ENCODE measurements around the gene GDI2. TPM values are rescaled to one million over a fixed set of nuclear protein-coding genes. Genes with fewer than 3 reads are reported as not detected.
"Not testable (repeated sequence)": the region's sequence is repeated elsewhere in the genome, so short reads cannot be mapped to it uniquely, and the experiment has no call there.

GDI2 gene
- total RNA-seq, 1 donor from 2014 or later: 192 TPM

DNA sequence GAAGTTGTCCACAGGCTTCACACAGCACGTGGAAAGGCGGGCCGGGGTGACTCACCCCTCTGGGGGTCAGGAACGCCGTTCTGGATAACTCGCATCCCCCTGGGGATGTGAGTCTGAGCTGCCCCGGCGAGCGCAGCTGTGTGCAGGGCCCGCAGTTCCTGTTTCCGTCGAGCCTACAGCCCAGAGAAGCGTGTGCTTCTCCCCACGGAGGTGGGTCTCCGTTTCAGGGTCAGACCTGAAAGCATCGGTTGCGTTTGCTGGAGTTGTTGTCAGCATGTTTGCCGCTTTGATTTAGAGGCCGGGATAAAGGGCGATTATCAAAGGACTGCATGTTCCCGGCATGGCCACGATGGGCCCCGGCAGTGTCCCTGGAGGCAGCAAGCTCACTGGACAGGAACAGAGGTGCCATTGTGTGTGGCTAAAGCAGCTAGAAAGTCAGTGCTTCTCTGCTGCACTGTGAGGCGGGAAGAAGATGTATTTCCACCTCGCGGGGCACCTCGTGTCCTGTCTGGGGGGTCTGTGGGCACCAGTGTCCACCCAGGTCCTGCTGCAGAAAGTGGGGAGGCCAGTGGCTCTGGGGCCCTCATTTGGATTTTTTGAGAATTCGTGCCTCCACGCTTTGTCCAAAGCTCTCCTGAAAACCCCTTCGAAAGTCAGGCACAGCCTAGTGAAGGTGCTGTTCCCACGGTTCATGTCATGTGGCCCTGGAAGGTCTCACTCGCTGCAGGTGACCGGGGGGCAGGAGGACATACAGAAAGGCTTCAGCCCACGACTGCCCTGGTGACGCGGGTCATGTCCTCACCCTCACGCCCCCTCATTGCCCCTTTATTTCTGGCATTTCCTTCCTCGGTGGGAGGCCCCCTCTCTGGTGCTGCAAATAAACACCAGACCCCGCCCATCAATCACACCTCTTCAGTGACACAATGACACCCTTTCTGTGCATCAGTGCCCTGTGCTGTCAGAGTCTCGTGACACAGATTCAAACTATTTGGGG lies 27.4 kb upstream of the GDI2 start:
- H3K4me3 ChIP-seq: no peak overlapping the region
- H3K9me3 ChIP-seq: no peaks in the 10 kb centered on the region
- ATAC-seq (peak in 1 of 2 donors; percentile 59), DNase-seq (no peak)
- TF ChIP-seq, protein P1, sequence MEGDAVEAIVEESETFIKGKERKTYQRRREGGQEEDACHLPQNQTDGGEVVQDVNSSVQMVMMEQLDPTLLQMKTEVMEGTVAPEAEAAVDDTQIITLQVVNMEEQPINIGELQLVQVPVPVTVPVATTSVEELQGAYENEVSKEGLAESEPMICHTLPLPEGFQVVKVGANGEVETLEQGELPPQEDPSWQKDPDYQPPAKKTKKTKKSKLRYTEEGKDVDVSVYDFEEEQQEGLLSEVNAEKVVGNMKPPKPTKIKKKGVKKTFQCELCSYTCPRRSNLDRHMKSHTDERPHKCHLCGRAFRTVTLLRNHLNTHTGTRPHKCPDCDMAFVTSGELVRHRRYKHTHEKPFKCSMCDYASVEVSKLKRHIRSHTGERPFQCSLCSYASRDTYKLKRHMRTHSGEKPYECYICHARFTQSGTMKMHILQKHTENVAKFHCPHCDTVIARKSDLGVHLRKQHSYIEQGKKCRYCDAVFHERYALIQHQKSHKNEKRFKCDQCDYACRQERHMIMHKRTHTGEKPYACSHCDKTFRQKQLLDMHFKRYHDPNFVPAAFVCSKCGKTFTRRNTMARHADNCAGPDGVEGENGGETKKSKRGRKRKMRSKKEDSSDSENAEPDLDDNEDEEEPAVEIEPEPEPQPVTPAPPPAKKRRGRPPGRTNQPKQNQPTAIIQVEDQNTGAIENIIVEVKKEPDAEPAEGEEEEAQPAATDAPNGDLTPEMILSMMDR (IDR thresholded peaks at IDR 0.05): no peak
- no peaks in the 10 kb centered on the region for H3K36me3 ChIP-seq
- no peak overlapping the region for H3K27ac ChIP-seq
- H3K4me1 ChIP-seq: peaks cover 8% of the 10 kb centered on the region
- no peaks in the 10 kb centered on the region for H3K27me3 ChIP-seq (ENCODE audit: low read depth)
- intact Hi-C loops (cut with DNase I): no loop called here

DNA sequence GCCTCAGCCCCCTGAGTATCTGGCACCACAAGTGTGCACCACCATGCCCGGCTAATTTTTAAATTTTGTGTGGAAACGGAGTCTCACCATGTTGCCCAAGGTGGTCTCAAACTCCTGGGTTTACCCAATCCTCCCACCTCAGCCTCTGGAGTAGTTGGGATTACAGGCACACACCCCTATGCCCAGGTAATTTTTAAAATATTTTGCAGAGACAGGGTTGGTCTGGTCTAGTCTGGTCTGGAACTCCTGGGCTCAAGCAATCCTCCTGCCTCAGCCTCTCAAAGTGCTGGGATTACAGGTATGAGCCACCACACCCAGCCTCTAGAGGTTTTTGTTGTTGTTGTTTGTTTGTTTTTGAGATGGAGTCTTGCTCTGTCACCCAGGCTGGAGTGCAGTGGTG lies 22.9 kb upstream of the GDI2 start:
- DNase-seq; H3K4me3 ChIP-seq; H3K4me1 ChIP-seq; intact Hi-C loops (cut with DNase I); H3K36me3 ChIP-seq; ATAC-seq; H3K27me3 ChIP-seq (ENCODE audit: low read depth); H3K9me3 ChIP-seq; H3K27ac ChIP-seq: not testable (repeated sequence)

DNA sequence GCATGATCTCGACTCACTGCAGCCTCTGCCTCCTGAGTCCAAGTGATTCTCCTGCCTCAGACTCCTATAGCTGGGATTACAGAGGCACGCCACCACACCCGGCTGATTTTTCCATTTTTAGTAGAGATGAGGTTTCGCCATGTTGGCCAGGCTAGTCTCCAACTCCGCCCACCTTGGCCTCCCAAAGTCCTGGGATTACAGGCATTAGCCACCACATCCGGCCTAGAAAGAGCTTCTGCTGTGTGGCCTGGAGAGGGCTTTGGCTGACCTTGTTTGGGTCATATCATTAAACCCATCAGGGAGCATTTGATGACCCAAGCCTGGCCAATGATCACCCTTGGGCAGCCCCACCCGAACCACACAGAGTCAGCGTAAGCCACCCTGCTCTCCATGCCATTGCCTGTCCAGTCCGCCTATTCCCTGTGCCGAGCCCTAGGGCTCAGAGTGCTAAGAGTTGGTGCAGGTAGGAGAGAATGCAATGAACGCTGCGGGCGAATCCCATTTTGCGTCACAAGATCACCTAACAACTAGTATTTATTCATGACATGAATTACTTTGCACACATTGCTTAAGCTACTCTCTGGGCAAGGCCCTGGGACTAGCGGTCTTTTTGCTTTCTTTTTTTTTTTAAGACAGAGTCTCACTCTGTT lies 22.3 kb upstream of the GDI2 start:
- ATAC-seq (peak in 1 of 2 donors; percentile 20), DNase-seq (no peak)
- H3K27me3 ChIP-seq (ENCODE audit: low read depth): no peaks in the 10 kb centered on the region
- intact Hi-C loops (cut with DNase I): no loop called here
- no peaks in the 10 kb centered on the region for H3K36me3 ChIP-seq
- H3K9me3 ChIP-seq: no peaks in the 10 kb centered on the region
- H3K4me1 ChIP-seq: no peaks in the 10 kb centered on the region
- TF ChIP-seq, protein P1 (IDR thresholded peaks at IDR 0.05): no peak
- no peak overlapping the region for H3K27ac ChIP-seq
- no peak overlapping the region for H3K4me3 ChIP-seq

DNA sequence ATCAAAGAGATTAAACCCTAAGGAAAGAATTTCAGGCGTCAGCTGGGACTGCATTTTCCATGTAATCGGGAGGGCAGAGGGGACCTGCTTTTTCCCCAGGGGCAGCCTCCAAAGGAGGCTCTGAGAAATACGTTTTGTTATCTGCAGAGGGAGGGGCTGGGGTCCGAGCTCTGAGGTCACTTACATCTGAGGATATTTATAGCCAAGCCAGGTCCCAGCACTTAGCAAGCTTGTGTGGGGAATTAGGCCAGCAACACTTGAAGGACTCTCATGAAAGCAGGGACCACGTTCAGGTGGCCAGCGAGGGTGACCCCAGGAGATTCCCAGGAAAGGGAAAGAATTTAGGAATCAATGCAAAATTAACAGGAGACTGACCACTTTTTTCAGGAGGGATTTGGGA lies 20.6 kb upstream of the GDI2 start:
- no peaks in the 10 kb centered on the region for H3K36me3 ChIP-seq
- intact Hi-C loops (cut with DNase I): no loop called here
- TF ChIP-seq, protein P1 (IDR thresholded peaks at IDR 0.05): no peak

DNA sequence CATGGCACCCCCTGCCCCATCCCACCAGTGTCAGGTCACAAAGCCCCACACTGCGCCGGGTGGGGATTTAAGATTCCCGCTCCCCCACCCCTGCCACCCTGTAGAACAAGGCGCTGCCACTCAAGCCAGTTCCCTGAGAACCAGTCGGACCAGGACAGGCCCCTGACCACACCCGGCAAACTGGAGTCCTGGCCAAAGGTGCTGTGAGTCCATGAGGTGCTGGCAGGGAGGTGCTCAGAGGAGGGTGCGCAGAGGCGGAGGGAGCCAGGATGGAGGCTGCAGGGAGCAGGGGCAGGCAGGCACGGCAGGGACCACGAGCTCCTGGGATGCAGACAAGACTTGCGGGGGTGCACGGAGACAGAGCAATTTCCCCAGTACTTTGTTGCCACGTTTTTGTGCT lies 19.7 kb upstream of the GDI2 start:
- TF ChIP-seq, protein P1 (IDR thresholded peaks at IDR 0.05): no peak
- no peak overlapping the region for H3K27ac ChIP-seq
- DNase-seq (no peak), ATAC-seq (peak; percentile 40 to 63)
- no peaks in the 10 kb centered on the region for H3K9me3 ChIP-seq
- intact Hi-C loops (cut with DNase I): no loop called here
- no peak overlapping the region for H3K4me3 ChIP-seq
- no peaks in the 10 kb centered on the region for H3K36me3 ChIP-seq
- no peaks in the 10 kb centered on the region for H3K4me1 ChIP-seq
- H3K27me3 ChIP-seq (ENCODE audit: low read depth): no peaks in the 10 kb centered on the region

More for the DNA sequence above, 20.6 kb upstream of the GDI2 start:
- no peak for ATAC-seq
- DNase-seq: no peak
- H3K27ac ChIP-seq: no peak overlapping the region
- no peak overlapping the region for H3K4me3 ChIP-seq
- no peaks in the 10 kb centered on the region for H3K4me1 ChIP-seq
- no peaks in the 10 kb centered on the region for H3K9me3 ChIP-seq
- no peaks in the 10 kb centered on the region for H3K27me3 ChIP-seq (ENCODE audit: low read depth)

DNA sequence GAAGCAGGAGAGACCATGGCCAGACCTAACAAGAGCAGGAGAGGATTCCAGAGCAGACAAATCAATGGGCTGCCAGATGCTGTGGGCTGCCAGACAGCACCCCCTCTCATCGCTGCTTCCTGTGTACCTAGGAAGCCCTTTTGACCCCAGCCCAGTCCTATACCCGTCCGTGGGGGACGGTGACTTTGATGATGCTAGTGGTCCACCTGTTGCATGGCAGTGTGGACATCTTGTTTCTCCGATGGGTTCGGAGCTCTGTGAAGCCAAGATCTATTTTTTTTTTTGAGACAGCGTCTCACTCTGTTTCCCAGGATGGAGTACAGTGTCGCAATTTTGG lies 18.2 kb upstream of the GDI2 start:
- intact Hi-C loops (cut with DNase I): no loop called here
- H3K27ac ChIP-seq: no peak overlapping the region
- TF ChIP-seq, protein P1 (IDR thresholded peaks at IDR 0.05): no peak
- H3K27me3 ChIP-seq (ENCODE audit: low read depth): no peaks in the 10 kb centered on the region
- no peaks in the 10 kb centered on the region for H3K4me1 ChIP-seq
- no peak for ATAC-seq
- H3K9me3 ChIP-seq: no peaks in the 10 kb centered on the region
- no peak for DNase-seq
- no peak overlapping the region for H3K4me3 ChIP-seq
- no peaks in the 10 kb centered on the region for H3K36me3 ChIP-seq

All from lower lobe of right lung (tissue), 2 donors.